ENCODE data around the gene MROH8. TPM values are rescaled to one million over a fixed set of nuclear protein-coding genes. Genes with fewer than 3 reads are reported as not detected.

The MROH8 gene
- total RNA-seq, 4 donors from 2014 or later = 1.6 to 6.2 (median 3.2) TPM

- peak; percentile 3 for ATAC-seq
- peaks cover 0 to 8% of the 10 kb centered on the region in 2 donors for H3K36me3 ChIP-seq
- H3K4me3 ChIP-seq = peak overlapping the region; percentile 72 to 77
- peak overlapping the region in 3 of 4 donors; percentile 75 to 83 (median 75) for H3K27ac ChIP-seq
- H3K27me3 ChIP-seq = no peaks in the 10 kb centered on the region
- WGBS, 2 donors (ENCODE audit: low coverage in 1 of 2) = 0 to 2% methylated on average over 7 to 12 of the region's 19 CpGs
- no peak for TF ChIP-seq EP300 (IDR thresholded peaks at IDR 0.05)
- no peak for TF ChIP-seq POLR2AphosphoS5 (IDR thresholded peaks at IDR 0.05)
- no peak for TF ChIP-seq CTCF (IDR thresholded peaks at IDR 0.05)
- TF ChIP-seq POLR2A (IDR thresholded peaks at IDR 0.05) = no peak
- no peaks in the 10 kb centered on the region for H3K9me3 ChIP-seq
- H3K4me1 ChIP-seq = peaks cover 0 to 21% (median 9%) of the 10 kb centered on the region in 3 donors
Observed at GRCh38 chr20:37095108-37095598, 84.2 kb downstream of the MROH8 start.

DNA sequence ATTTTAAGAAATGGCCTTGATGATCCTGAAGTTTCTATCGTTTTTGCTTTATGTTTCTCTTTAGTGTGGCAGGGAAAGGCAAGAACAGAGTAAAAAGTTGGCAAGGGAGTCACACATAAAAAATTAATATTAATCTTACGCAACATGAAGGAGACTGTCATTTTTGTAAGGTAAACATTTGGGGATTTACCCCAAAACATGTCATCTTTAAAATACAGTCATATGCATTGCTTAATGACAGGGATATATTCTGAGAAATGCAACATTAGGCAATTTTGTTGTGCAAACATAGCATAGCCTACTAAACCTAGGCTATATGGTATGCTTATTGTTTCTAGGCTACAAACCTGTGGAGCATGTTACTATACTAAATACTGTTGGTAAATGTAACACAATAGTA is 88.9 kb downstream of the MROH8 start:
- 72 to 75% methylated on average over 2 of the region's 2 CpGs for WGBS, 2 donors (ENCODE audit: low coverage in 1 of 2)
- Histone ChIP-seq H3K4me1 (peaks cover 0 to 15% (median 9%) of the 10 kb centered on the region in 3 donors), H3K27ac (no peak overlapping the region), H3K4me3 (no peak overlapping the region), H3K9me3 (no peaks in the 10 kb centered on the region), H3K27me3 (no peaks in the 10 kb centered on the region), H3K36me3 (peaks cover 0 to 42% of the 10 kb centered on the region in 2 donors)
- no peak for ATAC-seq
- TF ChIP-seq POLR2AphosphoS5 (IDR thresholded peaks at IDR 0.05) (no peak), EP300 (IDR thresholded peaks at IDR 0.05) (no peak), POLR2A (IDR thresholded peaks at IDR 0.05) (no peak), CTCF (IDR thresholded peaks at IDR 0.05) (no peak)

DNA sequence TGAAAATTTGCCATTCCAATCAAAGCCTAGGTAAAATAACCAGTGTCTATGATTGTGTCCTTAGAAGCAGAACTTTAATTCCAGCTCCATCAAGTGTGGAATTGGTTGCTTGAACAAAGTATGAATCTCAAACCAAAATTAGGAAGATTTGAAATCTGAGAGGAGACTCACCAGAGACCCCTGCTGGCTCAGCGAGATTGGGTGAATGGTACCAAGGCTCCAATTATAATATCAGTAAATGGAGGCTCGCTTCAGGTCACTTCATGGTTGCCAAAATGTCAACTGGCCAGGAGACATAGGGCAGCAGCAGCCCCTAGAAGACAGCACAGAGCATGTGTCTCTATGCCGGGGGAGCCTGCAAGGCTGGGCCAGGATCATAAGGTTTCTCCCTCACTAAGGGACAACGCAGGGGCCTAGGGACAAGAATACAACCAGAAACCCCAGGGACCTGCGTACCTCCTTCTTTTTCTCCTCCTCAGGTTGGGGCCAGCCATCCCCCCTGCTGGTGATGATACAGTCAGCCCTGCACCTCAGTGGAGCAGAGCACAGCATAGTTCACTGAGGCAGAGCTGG is 97.5 kb downstream of the MROH8 start:
- Histone ChIP-seq H3K27me3 (no peaks in the 10 kb centered on the region), H3K4me3 (no peak overlapping the region), H3K9me3 (no peaks in the 10 kb centered on the region), H3K27ac (no peak overlapping the region), H3K4me1 (no peaks in the 10 kb centered on the region), H3K36me3 (peaks cover 0 to 44% of the 10 kb centered on the region in 2 donors)
- ATAC-seq = no peak
- TF ChIP-seq POLR2AphosphoS5 (IDR thresholded peaks at IDR 0.05) (no peak), POLR2A (IDR thresholded peaks at IDR 0.05) (no peak), EP300 (IDR thresholded peaks at IDR 0.05) (no peak), CTCF (IDR thresholded peaks at IDR 0.05) (peak in 1 of 4 experiments; percentile 26)
- WGBS, 2 donors (ENCODE audit: low coverage in 1 of 2) = 93 to 100% methylated on average over 1 to 3 of the region's 5 CpGs

DNA sequence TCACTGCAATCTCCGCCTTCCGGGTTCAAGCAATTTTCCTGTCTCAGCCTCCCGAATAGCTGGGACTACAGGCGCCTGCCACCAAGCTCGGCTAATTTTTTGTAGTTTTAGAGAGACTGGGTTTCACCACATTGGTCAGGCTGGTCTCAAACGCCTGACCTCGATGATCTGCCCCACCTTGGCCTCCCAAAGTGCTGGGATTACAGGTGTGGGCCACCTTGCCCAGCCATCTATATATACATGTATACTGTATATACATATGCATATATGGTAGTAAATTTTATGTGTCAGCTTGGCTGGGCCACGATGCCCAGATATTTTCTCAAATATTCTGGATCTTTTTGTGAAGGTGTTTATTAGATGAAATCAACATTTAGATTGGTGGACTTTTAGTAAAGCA is 102.3 kb downstream of the MROH8 start:
- Histone ChIP-seq H3K36me3 (peaks cover 0 to 7% of the 10 kb centered on the region in 2 donors), H3K27ac (no peak overlapping the region), H3K4me1 (no peaks in the 10 kb centered on the region), H3K9me3 (no peaks in the 10 kb centered on the region), H3K27me3 (no peaks in the 10 kb centered on the region), H3K4me3 (no peak overlapping the region)
- TF ChIP-seq POLR2AphosphoS5 (IDR thresholded peaks at IDR 0.05) (no peak), POLR2A (IDR thresholded peaks at IDR 0.05) (no peak), CTCF (IDR thresholded peaks at IDR 0.05) (no peak), EP300 (IDR thresholded peaks at IDR 0.05) (no peak)
- ATAC-seq = no peak
- 92% methylated on average over 8 of the region's 8 CpGs for WGBS, 2 donors (ENCODE audit: low coverage in 1 of 2)

Data from gastroesophageal sphincter (tissue), 4 donors.